Ascending aorta (tissue), 2 donors: ENCODE data around the gene PMS2. TPM values are rescaled to one million over a fixed set of nuclear protein-coding genes. Genes with fewer than 3 reads are reported as not detected.

Source experiments
- DNase-seq, 2 donors: peaks; one replicate each; pipeline ENCODE4 v3.0.0-alpha.2; 2019; ENCODE audit warnings: low spot score in 2 of 2
- H3K27ac ChIP-seq, 2 donors: fragments of 200-600 bp; sonication (generic); one replicate each; pipeline ENCODE4 v1.5.1; 2016 to 2017; ENCODE audit warnings: mild to moderate bottlenecking in 1 of 2
- H3K27me3 ChIP-seq: fragments of 200-600 bp; sonication (generic); one replicate; pipeline ENCODE4 v1.5.1; 2017
- H3K36me3 ChIP-seq, 2 donors: fragments of 200-600 bp; sonication (generic); one replicate each; pipeline ENCODE4 v1.5.1; 2016
- H3K4me1 ChIP-seq, 2 donors: fragments of 200-600 bp; sonication (generic); one replicate each; pipeline ENCODE4 v1.5.1; 2016 to 2017; ENCODE audit warnings: mild to moderate bottlenecking in 1 of 2
- H3K4me3 ChIP-seq, 2 donors: fragments of 200-600 bp; sonication (generic); one replicate each; pipeline ENCODE4 v1.5.1; 2016 to 2017; ENCODE audit warnings: mild to moderate bottlenecking in 1 of 2
- H3K9me3 ChIP-seq, 2 donors: fragments of 200-600 bp; sonication (generic); one replicate each; pipeline ENCODE4 v1.5.1; 2016
- intact Hi-C: fragments of 100-400 bp; cut with DNase I; formaldehyde crosslinking; loops from one replicate; pipeline ENCODE4 v1.15.1; 2023
- total RNA-seq: library from RNA; depleted of rRNA; stranded (reverse); fragments of >200 nt; gene quantifications from one replicate; pipeline ENCODE4 v1.1.0, GENCODE V29; 2016
- TF ChIP-seq, protein P1 (sequence below), 3 experiments: fragments of 200-600 bp in 2 of 3; fragments of 450-650 bp in 1 of 3; sonication (generic) in 2 of 3; IDR thresholded peaks; one replicate each; pipeline ENCODE4 v1.5.1; 2016 to 2019; ENCODE audit warnings: antibody characterized with exemption in 3 of 3, mild to moderate bottlenecking in 1 of 3, moderate library complexity in 1 of 3

PMS2 gene
- total RNA-seq, 1 donor from 2014 or later, result 13.2 TPM

DNA sequence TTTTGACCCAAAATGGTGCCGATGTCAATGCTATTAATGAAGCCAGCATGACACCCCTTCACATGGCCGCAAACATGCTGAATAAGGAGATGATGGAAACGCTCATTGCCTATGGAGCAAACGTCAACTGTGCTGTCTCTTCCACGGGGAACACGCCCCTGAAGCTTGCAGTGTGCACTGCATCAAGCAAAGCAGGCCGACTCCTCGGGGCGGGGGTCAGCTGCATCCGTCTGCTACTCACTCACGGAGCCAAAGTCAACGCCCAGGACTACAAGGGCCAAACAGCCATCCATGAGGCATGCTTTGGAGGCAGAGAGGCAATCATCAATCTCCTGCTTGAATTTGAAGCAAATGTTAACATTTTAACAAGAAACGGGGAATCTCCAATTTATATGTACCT, 26.8 kb upstream of the PMS2 start:
- Histone ChIP-seq H3K27me3 (no peaks in the 10 kb centered on the region), H3K36me3 (peaks cover 50 to 89% of the 10 kb centered on the region in 2 donors), H3K4me1 (no peaks in the 10 kb centered on the region), H3K27ac (no peak overlapping the region), H3K4me3 (no peak overlapping the region), H3K9me3 (no peaks in the 10 kb centered on the region)
- intact Hi-C loops, result no loop called here
- no peak for DNase-seq
- TF ChIP-seq, protein P1, sequence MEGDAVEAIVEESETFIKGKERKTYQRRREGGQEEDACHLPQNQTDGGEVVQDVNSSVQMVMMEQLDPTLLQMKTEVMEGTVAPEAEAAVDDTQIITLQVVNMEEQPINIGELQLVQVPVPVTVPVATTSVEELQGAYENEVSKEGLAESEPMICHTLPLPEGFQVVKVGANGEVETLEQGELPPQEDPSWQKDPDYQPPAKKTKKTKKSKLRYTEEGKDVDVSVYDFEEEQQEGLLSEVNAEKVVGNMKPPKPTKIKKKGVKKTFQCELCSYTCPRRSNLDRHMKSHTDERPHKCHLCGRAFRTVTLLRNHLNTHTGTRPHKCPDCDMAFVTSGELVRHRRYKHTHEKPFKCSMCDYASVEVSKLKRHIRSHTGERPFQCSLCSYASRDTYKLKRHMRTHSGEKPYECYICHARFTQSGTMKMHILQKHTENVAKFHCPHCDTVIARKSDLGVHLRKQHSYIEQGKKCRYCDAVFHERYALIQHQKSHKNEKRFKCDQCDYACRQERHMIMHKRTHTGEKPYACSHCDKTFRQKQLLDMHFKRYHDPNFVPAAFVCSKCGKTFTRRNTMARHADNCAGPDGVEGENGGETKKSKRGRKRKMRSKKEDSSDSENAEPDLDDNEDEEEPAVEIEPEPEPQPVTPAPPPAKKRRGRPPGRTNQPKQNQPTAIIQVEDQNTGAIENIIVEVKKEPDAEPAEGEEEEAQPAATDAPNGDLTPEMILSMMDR (IDR thresholded peaks at IDR 0.05), result no peak

DNA sequence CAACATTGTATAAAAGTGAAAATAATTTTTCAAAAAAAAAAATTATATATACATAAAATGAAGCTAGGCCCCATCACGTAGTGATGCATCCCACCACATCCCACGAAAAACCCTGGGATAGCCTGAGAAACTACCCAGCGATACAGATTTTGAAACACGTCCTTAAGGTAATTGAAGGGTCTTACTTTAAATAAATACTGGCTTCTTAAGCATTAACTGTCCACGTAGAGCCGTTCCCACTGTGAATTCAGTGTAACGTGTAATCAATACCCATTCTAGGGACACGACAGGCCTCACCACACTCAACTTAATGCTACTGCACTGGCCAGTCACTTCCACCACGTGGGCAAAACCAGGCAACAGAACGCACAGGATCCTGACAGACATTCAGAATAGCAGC, 26.3 kb upstream of the PMS2 start:
- Histone ChIP-seq H3K36me3 (peaks cover 47 to 88% of the 10 kb centered on the region in 2 donors), H3K27ac (no peak overlapping the region), H3K4me3 (no peak overlapping the region), H3K9me3 (no peaks in the 10 kb centered on the region), H3K4me1 (no peaks in the 10 kb centered on the region), H3K27me3 (no peaks in the 10 kb centered on the region)
- DNase-seq, result no peak
- intact Hi-C loops, result no loop called here
- TF ChIP-seq, protein P1 (IDR thresholded peaks at IDR 0.05), result no peak

- Histone ChIP-seq H3K27ac (no peak overlapping the region), H3K36me3 (peaks cover 60 to 87% of the 10 kb centered on the region in 2 donors), H3K9me3 (no peaks in the 10 kb centered on the region), H3K4me1 (no peaks in the 10 kb centered on the region), H3K27me3 (no peaks in the 10 kb centered on the region), H3K4me3 (no peak overlapping the region)
- no peak for DNase-seq
- intact Hi-C loops, result no loop called here
- TF ChIP-seq, protein P1 (IDR thresholded peaks at IDR 0.05), result no peak
These were observed 23.8 kb upstream of the PMS2 start for GRCh38 chr7:6032641-6033040.

DNA sequence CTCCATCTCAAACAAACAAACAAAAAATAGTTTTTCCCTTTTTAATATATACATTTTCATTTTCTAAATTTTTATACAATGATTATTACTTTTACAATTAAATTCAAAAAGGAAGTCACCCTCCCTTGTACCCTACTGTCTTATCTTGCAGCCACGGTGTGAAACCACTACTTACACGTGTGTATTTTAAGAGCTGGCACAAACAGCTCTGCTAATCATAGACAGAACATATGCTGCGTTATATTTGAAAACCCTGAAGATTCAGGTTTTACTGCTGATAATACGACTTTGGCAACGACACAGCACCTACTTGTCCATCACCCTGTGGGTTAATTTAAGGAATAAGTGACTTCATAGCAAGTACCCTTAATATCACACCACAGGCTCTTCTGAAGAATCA, 23.3 kb upstream of the PMS2 start:
- H3K4me3 ChIP-seq, result no peak overlapping the region
- no peaks in the 10 kb centered on the region for H3K4me1 ChIP-seq
- DNase-seq, result no peak
- intact Hi-C loops, result no loop called here
- H3K27me3 ChIP-seq, result no peaks in the 10 kb centered on the region
- TF ChIP-seq, protein P1 (IDR thresholded peaks at IDR 0.05), result no peak
- H3K9me3 ChIP-seq, result no peaks in the 10 kb centered on the region
- no peak overlapping the region for H3K27ac ChIP-seq
- peaks cover 63 to 86% of the 10 kb centered on the region in 2 donors for H3K36me3 ChIP-seq

- H3K4me1 ChIP-seq, result no peaks in the 10 kb centered on the region
- TF ChIP-seq, protein P1 (IDR thresholded peaks at IDR 0.05), result no peak
- no peak for DNase-seq
These were observed 22.7 kb upstream of the PMS2 start for GRCh38 chr7:6031567-6031966.

GRCh38 chr7:6030988-6031387, 22.1 kb upstream of the PMS2 start, which contains the start of gene ANKRD61:
TSS of gene ANKRD61 (plus strand) at chr7:6031376. CDS start at chr7:6031376, 0 bp downstream.
- Histone ChIP-seq H3K27ac (no peak within 1 kb of the TSS), H3K9me3 (no peaks in the 10 kb centered on the region), H3K36me3 (peaks cover 65 to 86% of the 10 kb centered on the region in 2 donors), H3K27me3 (no peaks in the 10 kb centered on the region), H3K4me1 (no peaks in the 10 kb centered on the region), H3K4me3 (no peak within 1 kb of the TSS)
- TF ChIP-seq, protein P1 (IDR thresholded peaks at IDR 0.05), result no peak
- intact Hi-C loops, result no loop called here
- no peak for DNase-seq

More at GRCh38 chr7:6031567-6031966, 22.7 kb upstream of the PMS2 start:
- Histone ChIP-seq H3K9me3 (no peaks in the 10 kb centered on the region), H3K36me3 (peaks cover 63 to 86% of the 10 kb centered on the region in 2 donors), H3K27me3 (no peaks in the 10 kb centered on the region), H3K4me3 (no peak overlapping the region), H3K27ac (no peak overlapping the region)
- intact Hi-C loops, result no loop called here
